Osteocyte (in vitro differentiated cells): ENCODE results near the gene CTNNA2. TPM values are rescaled to one million over a fixed set of nuclear protein-coding genes. Genes with fewer than 3 reads are reported as not detected.

Source experiments
- DNase-seq: peaks from one replicate; pipeline ENCODE4 v3.0.0; 2021; ENCODE audit warnings: mixed read lengths; ENCODE audit not compliant: unreplicated experiment; ENCODE audit errors: extremely low spot score
- H3K27ac Mint-ChIP-seq: one replicate; pipeline ENCODE4 v1.8.0; 2021; ENCODE audit warnings: mild to moderate bottlenecking, mixed read lengths; ENCODE audit not compliant: unreplicated experiment
- H3K27me3 Mint-ChIP-seq: one replicate; pipeline ENCODE4 v1.8.0; 2021; ENCODE audit warnings: mixed read lengths; ENCODE audit not compliant: unreplicated experiment
- H3K36me3 Mint-ChIP-seq: one replicate; pipeline ENCODE4 v1.8.0; 2021; ENCODE audit warnings: mixed read lengths; ENCODE audit not compliant: unreplicated experiment
- H3K4me1 Mint-ChIP-seq: one replicate; pipeline ENCODE4 v1.8.0; 2021; ENCODE audit warnings: mixed read lengths; ENCODE audit not compliant: unreplicated experiment
- H3K4me3 Mint-ChIP-seq: one replicate; pipeline ENCODE4 v1.8.0; 2021; ENCODE audit warnings: mild to moderate bottlenecking, moderate library complexity, mixed read lengths; ENCODE audit not compliant: unreplicated experiment
- H3K9me3 Mint-ChIP-seq: one replicate; pipeline ENCODE4 v1.8.0; 2021; ENCODE audit warnings: mixed read lengths; ENCODE audit not compliant: unreplicated experiment
- total RNA-seq: library from RNA; stranded (reverse); gene quantifications from 2 replicates; pipeline ENCODE4 v1.2.1, GENCODE V29; 2021
- TF ChIP-seq, protein P1 (sequence below): fragments of 200-600 bp; sonication (generic); IDR thresholded peaks from 2 replicates; pipeline ENCODE4 v1.5.0; 2021; ENCODE audit warnings: antibody characterized with exemption, mild to moderate bottlenecking, moderate library complexity

The CTNNA2 gene
- total RNA-seq, 1 donor from 2014 or later, result not detected

- TF ChIP-seq, protein P1, sequence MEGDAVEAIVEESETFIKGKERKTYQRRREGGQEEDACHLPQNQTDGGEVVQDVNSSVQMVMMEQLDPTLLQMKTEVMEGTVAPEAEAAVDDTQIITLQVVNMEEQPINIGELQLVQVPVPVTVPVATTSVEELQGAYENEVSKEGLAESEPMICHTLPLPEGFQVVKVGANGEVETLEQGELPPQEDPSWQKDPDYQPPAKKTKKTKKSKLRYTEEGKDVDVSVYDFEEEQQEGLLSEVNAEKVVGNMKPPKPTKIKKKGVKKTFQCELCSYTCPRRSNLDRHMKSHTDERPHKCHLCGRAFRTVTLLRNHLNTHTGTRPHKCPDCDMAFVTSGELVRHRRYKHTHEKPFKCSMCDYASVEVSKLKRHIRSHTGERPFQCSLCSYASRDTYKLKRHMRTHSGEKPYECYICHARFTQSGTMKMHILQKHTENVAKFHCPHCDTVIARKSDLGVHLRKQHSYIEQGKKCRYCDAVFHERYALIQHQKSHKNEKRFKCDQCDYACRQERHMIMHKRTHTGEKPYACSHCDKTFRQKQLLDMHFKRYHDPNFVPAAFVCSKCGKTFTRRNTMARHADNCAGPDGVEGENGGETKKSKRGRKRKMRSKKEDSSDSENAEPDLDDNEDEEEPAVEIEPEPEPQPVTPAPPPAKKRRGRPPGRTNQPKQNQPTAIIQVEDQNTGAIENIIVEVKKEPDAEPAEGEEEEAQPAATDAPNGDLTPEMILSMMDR, result no peak
- Mint-ChIP-seq H3K4me3 (no peak overlapping the region), H3K4me1 (no peaks in the 10 kb centered on the region), H3K27ac (no peak overlapping the region), H3K36me3 (no peaks in the 10 kb centered on the region), H3K9me3 (peaks cover 7% of the 10 kb centered on the region), H3K27me3 (no peaks in the 10 kb centered on the region)
- DNase-seq, result no peak
These were observed 816.6 kb downstream of the CTNNA2 start for GRCh38 chr2:80329491-80329890.

- TF ChIP-seq, protein P1, result no peak
- no peak for DNase-seq
- H3K4me3 Mint-ChIP-seq, result no peak overlapping the region
- peaks cover 7% of the 10 kb centered on the region for H3K9me3 Mint-ChIP-seq
- H3K36me3 Mint-ChIP-seq, result no peaks in the 10 kb centered on the region
- no peaks in the 10 kb centered on the region for H3K27me3 Mint-ChIP-seq
- H3K27ac Mint-ChIP-seq, result no peak overlapping the region
- no peaks in the 10 kb centered on the region for H3K4me1 Mint-ChIP-seq
These were observed 817.9 kb downstream of the CTNNA2 start for GRCh38 chr2:80330527-80331450.

GRCh38 chr2:80333886-80334285, 821.0 kb downstream of the CTNNA2 start:
- Mint-ChIP-seq H3K36me3 (no peaks in the 10 kb centered on the region), H3K27ac (no peak overlapping the region), H3K9me3 (peaks cover 7% of the 10 kb centered on the region), H3K27me3 (no peaks in the 10 kb centered on the region), H3K4me3 (no peak overlapping the region), H3K4me1 (no peaks in the 10 kb centered on the region)
- TF ChIP-seq, protein P1, result no peak
- DNase-seq, result no peak

- H3K27ac Mint-ChIP-seq, result no peak overlapping the region
- no peaks in the 10 kb centered on the region for H3K36me3 Mint-ChIP-seq
- DNase-seq, result no peak
- H3K27me3 Mint-ChIP-seq, result no peaks in the 10 kb centered on the region
- H3K4me1 Mint-ChIP-seq, result no peaks in the 10 kb centered on the region
- peaks cover 9% of the 10 kb centered on the region for H3K9me3 Mint-ChIP-seq
- H3K4me3 Mint-ChIP-seq, result no peak overlapping the region
- TF ChIP-seq, protein P1, result no peak
These were observed 822.6 kb downstream of the CTNNA2 start for GRCh38 chr2:80335411-80335810.

- Mint-ChIP-seq H3K4me3 (no peak overlapping the region), H3K27ac (no peak overlapping the region), H3K27me3 (no peaks in the 10 kb centered on the region), H3K36me3 (no peaks in the 10 kb centered on the region), H3K4me1 (no peaks in the 10 kb centered on the region), H3K9me3 (peaks cover 9% of the 10 kb centered on the region)
- TF ChIP-seq, protein P1, result no peak
- DNase-seq, result no peak
These were observed 825.9 kb downstream of the CTNNA2 start for GRCh38 chr2:80338794-80339193.
